SKM-1 (cell line): ENCODE data around the gene SLCO1B1.
"Not testable (repeated sequence)": the region's sequence is repeated elsewhere in the genome, so short reads cannot be mapped to it uniquely, and the experiment has no call there.

ENCODE experiments used
- DNase-seq: peaks from one replicate; lab custom pipeline; 2025; ENCODE audit not compliant: unreplicated experiment; lab: John Stamatoyannopoulos, UW

The SLCO1B1 gene, protein sequence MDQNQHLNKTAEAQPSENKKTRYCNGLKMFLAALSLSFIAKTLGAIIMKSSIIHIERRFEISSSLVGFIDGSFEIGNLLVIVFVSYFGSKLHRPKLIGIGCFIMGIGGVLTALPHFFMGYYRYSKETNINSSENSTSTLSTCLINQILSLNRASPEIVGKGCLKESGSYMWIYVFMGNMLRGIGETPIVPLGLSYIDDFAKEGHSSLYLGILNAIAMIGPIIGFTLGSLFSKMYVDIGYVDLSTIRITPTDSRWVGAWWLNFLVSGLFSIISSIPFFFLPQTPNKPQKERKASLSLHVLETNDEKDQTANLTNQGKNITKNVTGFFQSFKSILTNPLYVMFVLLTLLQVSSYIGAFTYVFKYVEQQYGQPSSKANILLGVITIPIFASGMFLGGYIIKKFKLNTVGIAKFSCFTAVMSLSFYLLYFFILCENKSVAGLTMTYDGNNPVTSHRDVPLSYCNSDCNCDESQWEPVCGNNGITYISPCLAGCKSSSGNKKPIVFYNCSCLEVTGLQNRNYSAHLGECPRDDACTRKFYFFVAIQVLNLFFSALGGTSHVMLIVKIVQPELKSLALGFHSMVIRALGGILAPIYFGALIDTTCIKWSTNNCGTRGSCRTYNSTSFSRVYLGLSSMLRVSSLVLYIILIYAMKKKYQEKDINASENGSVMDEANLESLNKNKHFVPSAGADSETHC

DNA sequence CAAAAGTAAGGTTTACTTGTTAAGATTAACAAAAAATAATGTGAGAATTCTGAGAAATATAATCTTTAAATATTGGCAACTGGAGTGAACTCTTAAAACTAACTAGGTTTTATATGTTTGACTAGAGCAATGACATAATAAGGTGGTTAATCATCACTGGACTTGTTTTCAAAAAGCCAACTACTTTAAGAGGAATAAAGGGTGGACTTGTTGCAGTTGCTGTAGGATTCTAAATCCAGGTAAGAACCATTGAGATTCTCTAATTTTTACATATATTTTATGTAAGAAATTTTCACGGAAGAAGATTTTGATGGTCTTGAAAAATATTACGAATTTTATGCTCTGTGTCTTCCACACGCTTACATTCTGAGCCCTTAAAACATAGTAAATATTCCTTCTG is at the start of gene SLCO1B1:
SLCO1B1 (plus strand) TSS at position 197 of the 400 bp plus-strand sequence. CDS start 10,381 bp downstream, outside the sequence.
- DNase-seq: no peak

DNA sequence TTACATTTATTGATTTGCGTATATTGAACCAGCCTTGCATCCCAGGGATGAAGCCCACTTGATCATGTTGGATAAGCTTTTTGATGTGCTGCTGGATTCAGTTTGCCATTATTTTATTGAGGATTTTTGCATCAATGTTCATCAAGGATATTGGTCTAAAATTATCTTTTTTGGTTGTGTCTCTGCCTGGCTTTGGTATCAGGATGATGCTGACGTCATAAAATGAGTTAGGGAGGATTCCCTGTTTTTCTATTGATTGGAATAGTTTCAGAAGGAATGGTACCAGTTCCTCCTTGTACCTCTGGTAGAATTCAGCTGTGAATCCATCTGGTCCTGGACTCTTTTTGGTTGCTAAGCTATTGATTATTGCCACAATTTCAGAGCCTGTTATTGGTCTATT is 46.2 kb upstream of the SLCO1B1 start:
- DNase-seq: not testable (repeated sequence)

DNA sequence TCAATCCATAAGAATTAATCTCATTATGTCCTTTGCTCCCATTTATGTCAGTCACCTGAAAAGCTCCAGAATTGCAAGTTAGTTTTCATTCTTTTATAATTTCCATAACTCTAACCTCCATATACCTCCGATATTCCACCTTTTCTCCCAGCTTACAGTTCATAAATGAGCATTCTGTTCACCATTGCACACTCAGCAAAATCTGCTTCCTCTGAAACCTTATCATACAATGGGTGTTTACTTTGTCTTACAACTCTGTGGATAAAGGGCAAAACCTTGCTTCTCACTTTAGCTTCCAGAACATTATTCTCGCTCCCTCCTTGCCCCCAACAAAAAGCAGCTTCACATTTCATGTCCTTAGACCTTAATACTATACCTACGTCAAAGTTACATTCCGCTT is 19.3 kb upstream of the SLCO1B1 start:
- no peak for DNase-seq

DNA sequence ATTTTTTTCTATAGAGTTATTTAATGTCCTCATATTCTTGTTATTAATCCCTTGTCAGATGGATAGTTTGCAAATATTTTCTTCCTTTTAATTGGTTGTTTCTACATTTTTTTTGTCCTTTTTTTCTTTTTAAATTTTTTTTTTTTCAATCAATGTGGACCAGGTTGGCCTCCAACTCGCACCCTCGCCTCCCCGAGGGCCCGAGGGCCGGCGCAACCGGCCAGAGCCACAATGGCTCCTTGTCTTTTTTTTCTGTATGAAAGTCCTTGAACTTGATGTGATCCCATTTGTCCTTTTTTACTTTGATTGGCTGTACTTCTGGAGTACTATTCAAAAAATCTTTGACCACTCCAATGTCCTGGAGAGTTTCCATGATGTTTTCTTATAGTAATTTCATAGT is 17.7 kb upstream of the SLCO1B1 start:
- DNase-seq: no peak

DNA sequence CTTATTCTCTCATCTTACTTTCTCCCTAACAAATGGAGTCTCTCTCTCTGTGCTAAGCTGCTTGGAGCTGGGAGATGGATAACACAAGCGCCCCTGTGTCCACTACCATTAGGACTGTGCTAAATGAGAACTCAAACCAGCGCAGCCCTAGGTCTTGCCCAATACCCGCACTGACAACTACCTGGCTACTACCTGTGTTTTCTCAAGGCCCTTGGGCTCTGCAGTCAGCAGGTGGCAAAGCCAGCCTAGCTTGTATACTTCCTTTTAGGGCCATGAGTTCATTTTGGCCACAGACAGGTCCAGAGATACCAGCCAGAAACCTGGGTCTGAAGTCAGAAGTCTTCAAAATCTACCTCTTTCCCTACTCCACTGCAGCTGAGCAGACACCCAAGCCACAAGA is 13.0 kb upstream of the SLCO1B1 start:
- no peak for DNase-seq

DNA sequence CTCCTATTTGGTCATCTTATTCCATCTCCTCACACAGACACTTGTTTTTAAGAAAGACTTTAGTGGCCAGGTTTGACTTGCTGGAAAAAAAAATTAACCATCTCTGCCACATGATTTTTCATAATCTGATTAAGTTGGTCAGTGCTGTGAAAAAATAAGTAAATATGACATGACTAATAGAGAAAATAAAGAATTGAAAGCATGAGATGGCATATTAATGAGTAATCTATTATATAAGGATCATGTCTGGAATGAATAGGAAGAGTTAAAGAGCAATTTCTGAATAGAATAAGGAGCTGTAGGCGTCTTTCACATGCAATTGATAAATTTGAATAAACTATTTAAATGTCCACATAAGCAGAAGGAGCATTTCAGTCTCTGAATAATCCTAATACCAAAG is 12.2 kb upstream of the SLCO1B1 start:
- DNase-seq: no peak

DNA sequence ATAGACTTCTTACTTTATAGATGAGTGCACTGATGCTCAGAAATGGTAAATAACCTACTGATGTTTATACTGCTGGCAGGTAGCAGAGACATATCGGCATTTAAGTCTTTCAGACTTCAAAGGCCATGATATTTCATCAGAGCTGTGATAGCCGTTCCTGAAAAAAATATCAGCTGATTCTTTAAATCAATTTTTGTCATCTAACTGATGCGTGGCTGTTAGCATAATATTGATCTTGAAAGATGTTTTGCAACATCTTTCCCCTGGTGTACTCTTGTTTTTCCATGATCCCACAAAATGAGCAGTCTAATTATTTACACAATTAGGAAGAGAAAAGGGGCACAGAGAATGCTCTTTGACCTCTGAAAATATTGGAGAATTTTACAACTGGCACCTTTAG is 1.6 kb upstream of the SLCO1B1 start:
- DNase-seq: no peak

DNA sequence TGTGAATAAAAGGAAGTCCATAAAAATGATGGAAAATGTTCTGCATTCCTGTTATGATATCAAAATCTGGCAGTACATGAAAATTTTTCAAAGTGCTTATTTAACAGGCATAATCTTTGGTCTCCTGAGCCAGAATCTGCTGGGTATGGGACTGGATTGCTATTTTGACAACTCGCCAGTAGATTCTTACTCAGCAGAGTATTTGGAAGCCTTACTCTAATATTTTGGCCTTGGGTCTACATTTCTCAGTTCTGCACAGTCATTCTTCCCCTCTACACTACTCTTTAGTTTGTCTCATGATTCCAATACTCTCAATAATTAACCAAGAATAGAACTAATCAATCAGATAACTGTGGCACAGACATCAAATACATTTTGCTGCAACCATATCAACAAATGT is 1.1 kb upstream of the SLCO1B1 start:
- no peak for DNase-seq

DNA sequence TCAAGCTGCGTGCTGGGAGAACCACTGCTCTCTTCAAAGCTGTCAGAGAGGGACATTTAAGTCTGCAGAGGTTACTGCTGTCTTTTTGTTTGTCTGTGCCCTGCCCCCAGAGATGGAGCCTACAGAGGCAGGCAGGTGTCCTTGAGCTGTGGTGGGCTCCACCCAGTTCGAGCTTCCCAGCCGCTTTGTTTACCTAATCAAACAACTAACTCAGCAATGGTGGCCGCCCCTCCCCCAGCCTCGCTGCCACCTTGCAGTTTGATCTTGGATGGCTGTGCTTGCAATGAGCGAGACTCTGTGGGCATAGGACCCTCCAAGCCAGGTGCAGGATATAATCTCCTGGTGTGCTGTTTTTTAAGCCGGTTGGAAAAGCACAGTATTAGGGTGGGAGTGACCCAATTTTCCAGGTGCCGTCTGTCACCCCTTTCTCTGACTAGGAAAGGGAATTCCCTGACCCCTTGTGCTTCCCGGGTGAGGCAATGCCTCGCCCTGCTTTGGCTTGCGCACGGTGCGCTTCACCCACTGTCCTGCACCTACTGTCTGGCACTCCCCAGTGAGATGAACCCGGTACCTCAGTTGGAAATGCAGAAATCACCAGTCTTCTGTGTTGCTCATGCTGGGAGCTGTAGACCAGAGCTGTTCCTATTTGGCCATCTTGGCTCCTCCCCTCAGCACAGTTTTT is 6.5 kb downstream of the SLCO1B1 start:
- not testable (repeated sequence) for DNase-seq

DNA sequence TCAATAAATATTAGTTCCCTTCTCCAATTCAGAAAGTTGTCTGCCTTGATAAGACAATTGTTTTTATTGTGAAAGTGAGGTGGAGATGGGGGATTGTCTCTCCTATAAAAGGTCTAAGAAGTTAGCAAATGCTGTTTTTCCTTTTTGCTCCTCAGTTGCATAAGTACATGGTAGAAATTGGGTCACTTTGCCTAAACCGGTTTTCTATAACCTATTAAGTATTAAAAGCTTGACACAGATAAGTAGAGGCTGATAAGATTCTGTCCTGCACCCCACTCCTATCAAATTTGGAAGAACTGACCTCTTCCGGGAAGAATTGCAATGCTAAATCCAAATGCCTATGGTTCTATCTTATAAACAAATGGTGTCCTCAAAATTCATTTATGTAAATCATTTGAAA is 7.0 kb downstream of the SLCO1B1 start:
- no peak for DNase-seq

DNA sequence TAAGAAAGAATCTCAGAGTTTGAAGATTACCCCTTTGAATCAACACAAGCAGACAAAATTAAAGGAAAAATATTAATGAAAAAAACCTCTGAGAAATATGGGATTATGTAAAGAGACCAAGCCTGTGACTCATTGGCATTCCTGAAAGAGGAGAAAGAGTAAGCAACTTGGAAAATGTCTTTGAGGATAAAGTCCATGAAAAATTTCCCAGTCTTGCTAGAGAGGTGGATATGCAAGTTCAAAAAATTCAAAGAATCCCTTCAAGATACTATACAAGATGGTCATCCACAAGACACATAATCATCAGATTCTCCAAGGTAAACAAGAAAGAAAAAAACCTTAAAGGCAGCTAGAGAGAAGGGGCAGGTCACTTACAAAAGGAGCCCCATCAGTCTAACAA is 13.3 kb downstream of the SLCO1B1 start:
- no peak for DNase-seq

DNA sequence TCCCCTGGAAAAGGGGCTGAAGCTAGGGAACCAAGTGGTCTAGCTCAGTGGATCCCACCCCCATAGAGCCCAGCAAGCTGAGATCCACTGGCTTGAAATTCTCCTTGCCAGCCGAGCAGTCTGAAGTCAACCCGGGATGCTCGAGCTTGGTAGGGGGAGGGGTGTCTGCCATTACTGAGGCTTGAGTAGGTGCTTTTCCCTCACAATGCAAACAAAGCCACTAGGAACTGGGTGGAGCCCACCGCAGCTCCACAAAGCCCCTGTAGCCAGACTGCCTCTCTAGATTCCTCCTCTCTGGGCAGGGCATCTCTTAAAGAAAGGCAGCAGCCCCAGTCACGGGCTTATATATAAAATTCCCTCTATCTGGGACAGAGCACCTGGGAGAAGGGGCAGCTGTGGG is 18.9 kb downstream of the SLCO1B1 start:
- DNase-seq: not testable (repeated sequence)

DNA sequence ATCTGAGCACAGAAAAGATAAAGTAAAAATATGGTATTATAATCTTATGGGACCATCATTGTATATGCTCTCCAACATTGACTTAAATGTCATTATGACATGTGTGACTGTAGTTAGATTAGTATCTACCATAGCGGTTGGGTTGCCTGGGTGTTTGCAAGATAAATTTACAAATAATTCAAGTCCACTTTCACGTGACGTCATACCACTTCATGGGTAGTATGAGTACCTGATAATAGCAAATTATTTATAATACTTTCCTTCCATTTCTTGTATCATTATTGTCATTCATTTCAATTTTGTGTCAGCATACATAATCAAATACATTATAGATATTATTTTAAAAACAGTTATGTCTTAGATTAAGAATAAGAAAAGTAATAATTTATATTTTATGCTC is 20.2 kb downstream of the SLCO1B1 start:
- no peak for DNase-seq

DNA sequence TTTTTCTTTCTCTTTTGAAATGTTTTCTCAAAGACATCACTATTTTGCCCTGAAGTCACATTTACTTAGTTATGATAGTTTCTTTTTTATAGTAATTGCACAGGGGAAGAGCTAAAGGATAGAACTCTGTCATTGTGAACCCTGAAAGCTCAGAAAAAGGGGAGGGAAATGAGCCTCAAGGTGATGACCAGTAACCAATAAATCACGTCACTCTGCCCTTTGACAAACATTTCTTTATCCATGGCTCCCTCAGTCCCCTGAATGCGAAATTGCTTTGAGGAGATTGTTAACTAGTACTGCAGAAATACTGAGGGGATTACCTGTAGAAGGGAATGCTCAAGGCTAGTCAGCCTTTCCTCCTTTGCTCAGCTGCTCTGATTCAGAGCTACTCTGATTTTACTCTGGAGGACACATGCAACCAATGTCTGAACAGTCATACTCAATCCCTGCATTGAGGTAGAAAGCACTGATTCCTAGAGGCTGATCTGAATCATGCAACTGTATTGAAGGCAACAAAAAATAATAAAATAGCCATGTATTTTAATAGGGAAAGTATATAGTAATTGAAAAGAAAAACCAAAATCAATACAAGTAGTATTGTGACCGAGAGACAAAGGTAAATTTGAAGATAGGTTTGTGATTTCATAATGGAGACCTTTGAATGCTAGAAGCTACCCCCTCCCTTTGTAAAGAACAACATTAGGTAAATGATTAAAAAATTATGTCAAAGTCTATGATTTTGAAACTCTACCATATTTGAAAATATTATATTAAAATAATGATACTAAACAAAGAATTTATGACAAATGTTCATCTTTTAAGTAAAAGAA is 24.7 kb downstream of the SLCO1B1 start:
- no peak for DNase-seq

DNA sequence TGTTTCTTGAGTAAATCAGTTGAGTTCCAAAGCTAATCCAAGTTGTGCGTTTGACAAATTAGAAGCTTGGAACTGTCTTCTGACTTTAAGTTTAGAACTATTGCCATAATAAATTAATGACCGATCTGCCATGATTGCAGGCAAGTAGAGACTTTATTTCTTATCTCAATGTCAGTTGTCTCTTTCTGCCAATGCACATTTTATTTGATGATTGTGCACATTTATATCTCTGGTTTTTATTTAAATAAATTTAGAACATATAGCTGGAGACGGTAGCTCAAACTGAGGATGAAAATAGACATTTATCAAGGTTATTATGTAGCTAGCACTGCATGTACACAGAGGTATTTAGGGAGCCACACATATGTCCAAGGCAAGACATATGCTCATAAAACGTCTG is 34.1 kb downstream of the SLCO1B1 start:
- DNase-seq: no peak

DNA sequence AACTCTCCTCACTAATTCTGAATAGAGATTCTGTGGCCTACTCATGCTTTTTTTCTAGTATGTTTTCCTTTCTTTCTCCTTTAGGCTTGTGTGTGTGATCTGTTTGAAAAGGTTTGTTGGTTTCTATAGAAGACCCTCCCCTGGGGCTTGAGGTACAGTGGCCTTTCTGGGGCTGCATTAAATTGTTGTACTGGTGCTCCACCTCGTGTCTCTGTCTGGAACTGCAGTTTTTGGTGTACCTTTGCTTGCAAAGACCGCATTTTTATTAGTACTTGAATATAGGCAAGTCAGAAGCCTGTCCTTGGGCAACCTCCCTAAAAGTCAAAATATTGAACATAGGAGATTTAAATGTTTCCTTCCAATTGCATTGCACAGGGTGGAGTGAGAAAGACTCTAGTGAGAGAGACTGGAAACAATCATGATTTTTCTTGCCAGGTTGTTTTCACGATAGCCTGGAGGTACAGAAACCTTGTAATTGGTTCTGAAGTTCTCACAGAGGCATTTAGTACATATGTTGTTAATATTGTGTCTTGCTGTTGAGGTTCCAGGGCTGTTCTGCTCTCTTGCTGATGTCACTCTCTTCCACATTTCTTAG is 39.0 kb downstream of the SLCO1B1 start:
- peak; percentile 1 for DNase-seq

DNA sequence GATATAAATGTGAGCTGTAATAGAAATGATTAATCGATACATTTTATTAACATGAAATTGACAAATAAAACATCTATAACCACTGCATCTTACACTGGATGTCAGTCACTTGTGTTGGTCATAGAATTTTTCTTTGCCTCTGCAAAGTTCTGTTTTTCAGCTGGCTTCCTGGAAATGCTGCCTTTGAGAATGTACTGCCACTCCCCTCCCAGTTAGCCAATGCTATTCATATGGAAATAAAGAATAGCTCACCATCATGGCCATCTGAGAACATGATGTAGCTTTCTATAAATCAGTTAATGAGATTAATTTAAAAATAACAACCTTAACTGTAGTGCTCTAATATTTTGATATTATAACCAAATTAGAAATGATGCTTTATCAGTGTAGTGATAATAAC is 41.1 kb downstream of the SLCO1B1 start:
- no peak for DNase-seq

DNA sequence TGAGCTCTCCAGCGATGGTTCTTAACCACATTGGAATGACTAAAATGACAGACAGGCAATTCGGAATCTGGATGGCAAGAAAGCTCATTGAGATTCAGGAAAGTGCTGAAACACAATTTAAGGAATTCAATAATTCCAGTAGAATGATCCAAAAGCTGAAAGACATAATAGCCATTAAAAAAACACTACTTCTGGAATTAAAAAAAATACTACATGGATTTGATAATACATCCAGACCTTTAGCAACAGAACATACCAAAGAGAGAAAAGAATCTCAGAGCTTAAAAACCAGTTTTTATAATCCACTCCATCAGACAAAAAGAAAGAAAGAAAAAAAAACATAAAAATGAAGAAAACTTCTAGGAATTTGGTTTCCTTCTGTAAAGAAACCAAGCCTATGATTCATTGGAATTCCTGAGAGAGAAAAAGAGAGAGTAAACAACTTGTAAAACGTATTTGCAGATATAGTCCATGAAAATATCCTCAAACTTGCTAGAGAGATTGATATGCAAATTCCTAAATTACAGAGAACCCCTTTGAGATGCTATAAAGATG is 52.8 kb downstream of the SLCO1B1 start:
- no peak for DNase-seq

DNA sequence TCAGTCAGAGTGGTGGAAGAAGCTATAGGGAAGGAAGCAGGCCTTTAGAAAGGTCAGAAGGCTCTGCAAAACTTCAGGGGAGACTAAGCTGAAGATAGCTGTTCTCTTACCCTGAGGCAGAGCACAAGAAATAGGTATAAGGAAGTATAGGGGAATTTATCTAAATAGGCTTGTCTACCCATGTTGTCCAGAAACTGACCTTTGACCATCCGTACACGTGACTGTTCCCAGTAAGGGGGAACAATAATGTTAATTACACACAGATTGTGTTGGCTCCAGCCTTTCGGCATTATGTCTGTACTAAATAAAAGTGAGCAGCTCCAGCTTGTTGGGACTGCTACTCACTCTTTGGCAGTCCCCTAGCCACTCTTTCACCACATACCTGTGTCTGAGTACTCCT is 59.0 kb downstream of the SLCO1B1 start:
- DNase-seq: no peak

DNA sequence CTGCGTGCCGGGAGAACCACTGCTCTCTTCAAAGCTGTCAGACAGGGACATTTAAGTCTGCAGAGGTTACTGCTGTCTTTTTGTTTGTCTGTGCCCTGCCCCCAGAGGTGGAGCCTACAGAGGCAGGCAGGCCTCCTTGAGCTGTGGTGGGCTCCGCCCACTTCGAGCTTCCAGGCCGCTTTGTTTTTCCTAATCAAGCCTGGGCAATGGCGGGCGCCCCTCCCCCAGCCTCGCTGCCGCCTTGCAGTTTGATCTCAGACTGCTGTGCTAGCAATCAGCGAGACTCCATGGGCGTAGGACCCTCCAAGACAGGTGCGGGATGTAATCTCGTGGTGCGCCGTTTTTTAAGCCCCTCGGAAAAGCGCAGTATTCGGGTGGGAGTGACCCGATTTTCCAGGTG is 83.4 kb downstream of the SLCO1B1 start:
- not testable (repeated sequence) for DNase-seq
